GM18508 (cell line): ENCODE results near the gene SUPT7L.
A peak's percentile ranks its signal among the peaks of the same experiment; 100 is the strongest.
"Not testable (repeated sequence)": the region's sequence is repeated elsewhere in the genome, so short reads cannot be mapped to it uniquely, and the experiment has no call there.

Source experiments
- ATAC-seq: cut with Tn5 transposase; IDR thresholded peaks from one replicate; pipeline ENCODE4 v1.9.1; 2021; ENCODE audit warnings: moderate number of reproducible peaks; ENCODE audit not compliant: insufficient read depth, unreplicated experiment

SUPT7L gene

DNA sequence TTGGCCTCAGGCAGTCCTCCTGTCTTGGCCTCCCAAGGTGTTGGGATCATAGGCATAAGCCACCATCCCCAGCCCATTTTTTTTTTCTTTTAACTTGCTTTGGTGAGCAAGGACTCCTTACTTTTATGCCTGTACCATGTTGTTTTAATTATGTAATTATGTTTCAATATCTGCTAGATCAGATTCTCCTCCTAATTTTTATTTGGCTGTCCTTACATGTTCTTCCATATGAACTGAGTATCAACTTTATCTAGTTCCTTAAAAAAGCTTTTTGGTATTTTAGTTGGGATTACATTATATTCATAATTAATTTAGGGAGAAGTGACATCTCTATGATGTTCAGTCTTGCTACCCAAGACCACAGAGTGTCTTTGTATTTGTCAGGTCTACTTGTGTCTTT is 18.2 kb downstream of the SUPT7L start:
- no peak for ATAC-seq

DNA sequence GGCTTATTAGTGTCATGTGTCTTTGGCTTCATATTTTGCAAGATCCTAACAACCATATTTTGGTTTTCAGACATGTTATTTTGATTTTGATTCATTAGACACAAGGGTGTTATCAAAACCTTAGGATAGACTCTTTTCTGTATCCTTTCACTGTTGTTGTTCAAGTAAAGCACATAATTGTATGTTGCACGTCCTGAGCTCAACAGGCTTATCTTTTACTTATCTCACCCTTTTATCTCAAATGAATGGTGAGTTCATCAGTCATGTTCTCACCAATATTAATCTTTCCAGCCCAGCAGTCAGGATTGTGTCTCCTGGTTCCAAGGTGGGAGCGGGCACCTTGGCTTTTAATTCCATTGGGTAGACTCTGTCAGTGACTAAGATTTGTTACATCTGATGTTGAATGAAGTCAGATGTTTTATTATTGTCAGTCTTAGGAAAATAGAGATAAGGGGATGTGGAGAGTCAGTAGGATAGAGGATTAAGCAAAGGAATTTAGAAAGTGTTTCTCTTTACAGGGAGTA is 22.6 kb downstream of the SUPT7L start:
- no peak for ATAC-seq

DNA sequence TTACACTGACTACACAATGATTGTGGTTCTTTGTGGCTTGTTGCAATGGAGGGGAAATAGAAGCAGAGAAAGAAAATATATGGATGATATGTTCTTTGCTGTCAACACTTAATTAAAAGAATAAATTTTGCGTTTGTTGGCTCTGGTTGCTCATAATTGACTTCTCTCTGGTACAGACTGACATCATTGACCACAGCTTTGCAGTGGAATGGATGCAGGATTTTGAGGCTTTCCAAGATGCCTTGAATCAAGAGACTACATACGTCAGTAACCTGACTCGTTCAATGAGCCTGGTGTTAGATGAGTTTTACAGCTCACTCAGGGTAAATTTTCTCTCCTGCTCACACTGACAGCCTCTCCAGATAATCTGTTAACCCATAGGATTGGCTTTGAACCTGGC is 24.7 kb downstream of the SUPT7L start:
- no peak for ATAC-seq

DNA sequence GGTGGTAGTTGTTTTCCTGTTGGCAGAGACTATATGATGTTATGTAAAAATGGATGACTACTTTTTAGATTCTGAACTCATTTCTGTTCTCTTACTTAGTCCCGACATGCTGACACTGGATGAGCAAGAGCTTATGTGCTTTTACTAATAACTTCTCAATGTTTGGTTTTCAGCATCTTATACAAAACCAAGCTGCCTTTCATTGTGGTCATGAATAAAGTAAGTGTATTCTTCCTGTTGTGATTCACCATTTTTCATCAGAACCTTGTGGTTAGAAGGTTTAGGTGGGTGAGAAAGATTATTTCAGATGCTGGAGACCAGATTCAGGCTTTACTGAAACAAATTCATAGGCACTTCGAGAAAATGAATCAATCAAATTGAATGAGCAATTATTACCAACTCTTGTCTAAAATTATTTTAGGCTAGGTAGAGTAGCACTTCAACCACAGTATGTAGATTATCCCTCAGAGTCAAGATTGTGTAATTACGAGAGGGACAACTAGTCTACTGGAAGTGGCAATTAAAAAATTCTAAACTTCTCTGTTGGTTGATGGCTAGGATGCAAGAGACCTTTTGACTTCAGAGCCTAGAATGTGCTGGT is 25.3 kb downstream of the SUPT7L start:
- no peak for ATAC-seq

DNA sequence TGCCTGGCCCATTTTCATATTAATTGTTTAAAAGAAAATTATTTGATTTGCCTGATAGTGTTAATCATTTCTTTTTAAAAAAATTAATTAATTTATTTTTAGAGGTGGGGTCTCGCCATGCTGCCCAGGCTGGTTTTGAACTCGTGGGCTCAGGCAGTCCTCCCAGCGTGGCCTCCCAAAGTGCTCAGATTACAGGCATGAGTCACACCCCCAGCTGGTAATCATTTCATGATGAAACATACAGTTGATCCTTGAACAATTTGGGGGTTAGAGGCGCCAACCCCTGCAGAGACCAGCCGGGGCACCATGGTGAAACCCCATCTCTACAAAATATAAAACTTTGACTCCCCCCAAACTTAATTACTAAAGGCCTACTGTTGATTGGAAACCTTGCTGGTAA is 26.6 kb downstream of the SUPT7L start:
- no peak for ATAC-seq

DNA sequence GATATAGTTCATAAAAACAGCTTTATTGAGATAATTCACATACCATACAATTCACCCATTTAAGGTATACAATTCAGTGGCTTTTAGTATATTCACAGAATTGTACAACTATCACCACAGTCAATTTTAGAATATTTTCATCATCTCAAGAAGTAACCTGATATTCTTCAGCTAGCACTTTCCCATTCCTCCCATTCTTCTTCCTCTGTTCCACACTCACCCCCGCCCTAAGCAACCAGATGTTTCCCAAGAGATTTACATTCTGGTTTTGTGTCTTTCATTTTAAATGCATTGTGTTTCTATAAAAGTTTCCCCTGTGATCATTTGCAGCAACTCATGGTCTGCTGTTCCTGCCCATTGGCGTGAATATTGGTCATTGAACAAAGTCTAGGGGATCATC is 29.1 kb downstream of the SUPT7L start:
- no peak for ATAC-seq

DNA sequence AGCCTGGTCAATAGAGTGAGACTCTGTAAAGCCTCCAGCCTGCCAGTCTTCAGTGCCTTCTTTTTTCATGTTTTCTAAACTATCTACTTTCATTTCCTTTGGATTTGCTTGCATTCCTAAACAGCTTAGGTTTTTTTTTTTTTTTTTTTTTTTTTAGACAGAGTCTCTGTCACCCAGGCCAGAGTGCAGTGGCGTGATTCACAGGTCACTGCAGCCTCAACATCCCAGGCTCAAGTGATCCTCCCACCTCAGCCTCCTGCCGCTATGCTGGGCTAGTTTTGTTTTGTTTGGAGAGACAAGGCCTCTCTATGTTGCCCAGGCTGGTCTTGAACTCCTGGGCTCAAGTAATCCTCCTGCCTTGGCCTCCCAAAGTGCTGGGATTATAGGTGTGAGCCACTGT is 33.2 kb downstream of the SUPT7L start:
- ATAC-seq: not testable (repeated sequence)

DNA sequence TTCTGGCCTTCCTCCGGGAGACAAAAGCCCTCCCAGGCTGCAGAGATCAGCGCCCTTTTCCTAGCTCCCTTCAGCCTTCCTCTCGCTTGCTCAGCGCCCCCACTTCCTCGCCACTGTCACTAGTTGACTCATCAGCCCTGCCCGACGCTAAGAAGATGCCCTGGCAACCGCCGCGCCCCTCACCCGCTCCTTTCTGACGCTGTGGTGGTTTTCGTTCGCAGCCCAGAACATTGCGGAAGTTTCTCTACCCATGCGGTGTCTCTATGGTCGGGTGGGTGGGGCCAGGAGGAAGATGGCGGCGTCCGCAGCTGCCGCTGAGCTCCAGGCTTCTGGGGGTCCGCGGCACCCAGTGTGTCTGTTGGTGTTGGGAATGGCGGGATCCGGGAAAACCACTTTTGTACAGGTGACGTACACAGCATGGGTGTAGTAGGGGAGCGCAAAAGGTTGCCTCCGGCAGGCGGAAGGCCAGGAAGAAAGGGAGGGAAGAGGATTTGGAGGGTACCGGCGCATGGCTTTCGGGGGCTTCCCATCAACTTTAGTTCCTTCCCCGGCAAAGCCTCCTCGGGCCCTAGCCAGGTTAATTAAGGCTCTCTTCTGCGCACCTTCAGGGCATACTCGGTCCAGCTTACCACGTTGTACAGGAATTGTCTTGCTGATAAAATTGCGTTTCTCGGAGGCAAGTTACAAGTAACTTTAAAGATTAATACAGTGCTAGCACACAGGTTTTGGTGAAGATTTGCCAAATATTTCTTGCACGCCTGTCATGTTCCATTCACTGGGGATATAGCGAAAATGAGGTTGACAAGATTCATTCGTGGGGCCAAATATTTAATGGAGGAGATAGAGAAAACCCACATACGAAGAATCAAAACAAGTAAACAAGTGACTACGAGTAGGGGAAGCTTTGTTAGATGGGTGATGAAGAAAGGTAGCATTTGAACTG is 34.4 kb downstream of the SUPT7L start, which contains the start of the genes CCDC121 and GPN1:
TSS of gene CCDC121 (minus strand) at position 246 of the 943 bp plus-strand sequence. CDS start 1,213 bp downstream, outside the sequence.
TSS of gene GPN1 (plus strand) at position 284 of the 943 bp plus-strand sequence. CDS start at position 293, 9 bp downstream.
- ATAC-seq: peak; percentile 69

DNA sequence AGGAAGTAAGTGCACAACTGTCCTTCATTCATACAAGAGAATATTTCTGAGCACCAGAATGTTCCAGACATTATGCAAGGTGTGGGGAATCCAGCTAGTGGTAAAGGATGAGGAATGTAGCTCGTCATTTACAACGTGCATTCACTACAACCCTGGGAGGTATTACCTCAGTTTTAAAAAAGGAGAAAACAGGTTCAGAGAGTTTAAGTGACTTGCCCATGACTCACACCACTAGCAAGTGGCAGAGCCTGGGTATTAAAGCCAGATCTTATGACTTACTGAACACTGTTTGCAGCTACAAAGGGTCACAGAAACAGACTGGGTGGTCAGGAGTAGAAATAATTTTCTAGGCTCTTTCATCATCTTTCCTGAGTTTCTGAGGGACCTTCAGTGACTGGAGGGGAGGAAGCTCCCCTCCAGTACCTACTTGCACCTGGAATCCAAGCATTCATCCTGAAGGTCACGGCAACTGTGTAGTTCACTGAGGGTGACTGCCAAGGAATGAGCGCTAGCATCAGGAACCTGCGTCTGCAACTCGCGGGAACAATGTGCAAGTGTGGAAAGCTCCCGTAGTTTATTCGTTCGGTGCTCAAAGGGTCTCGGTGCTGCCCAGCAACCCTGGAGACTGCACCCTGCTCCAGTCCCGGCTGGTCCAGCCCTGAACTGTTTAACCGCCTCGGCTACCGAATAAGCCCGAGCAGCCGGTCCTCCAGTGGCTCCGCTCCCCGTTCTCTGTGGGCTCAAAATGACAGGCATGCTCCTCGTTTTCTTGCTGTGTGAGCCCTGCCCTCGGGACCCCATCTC is 35.2 kb downstream of the SUPT7L start:
- peak; percentile 10 for ATAC-seq

DNA sequence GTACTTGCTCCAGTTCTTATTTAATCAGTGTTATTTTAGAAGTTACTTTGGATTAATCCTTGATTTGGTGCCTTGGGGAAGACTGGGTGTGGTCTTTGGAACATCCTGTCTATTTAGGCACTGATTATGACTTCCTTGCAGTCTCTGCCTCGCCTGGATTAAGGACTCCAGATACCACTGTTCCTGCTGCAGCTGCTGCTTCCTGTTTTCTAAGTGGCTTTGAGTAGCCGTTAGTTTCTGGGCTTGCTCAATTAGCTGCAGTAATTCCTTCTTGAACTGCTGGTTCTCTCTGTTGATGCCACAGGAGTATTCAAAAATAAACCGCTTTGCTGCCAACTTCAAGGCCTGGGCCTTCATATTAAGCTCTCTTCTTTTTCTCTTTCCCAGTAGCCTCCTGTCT is 36.5 kb downstream of the SUPT7L start:
- not testable (repeated sequence) for ATAC-seq

DNA sequence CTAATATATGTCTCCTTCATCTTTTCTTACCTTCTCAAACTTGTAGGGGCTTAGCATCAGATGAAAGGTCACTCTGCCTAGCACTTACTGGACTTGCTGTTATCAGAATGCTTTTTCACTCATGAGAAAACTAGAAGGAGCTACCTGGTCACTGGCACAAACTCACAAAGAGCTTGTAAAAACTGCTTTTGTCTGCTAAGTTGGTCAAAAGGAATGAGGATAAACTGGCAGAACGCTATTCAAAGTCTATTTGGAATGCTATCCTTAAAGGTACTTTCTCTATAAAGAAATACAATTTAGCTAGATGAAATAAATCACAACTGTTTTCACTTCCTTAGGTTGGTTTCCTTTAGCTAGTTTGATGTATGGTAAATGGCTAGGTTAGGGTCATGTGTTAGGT is 37.1 kb downstream of the SUPT7L start:
- not testable (repeated sequence) for ATAC-seq

DNA sequence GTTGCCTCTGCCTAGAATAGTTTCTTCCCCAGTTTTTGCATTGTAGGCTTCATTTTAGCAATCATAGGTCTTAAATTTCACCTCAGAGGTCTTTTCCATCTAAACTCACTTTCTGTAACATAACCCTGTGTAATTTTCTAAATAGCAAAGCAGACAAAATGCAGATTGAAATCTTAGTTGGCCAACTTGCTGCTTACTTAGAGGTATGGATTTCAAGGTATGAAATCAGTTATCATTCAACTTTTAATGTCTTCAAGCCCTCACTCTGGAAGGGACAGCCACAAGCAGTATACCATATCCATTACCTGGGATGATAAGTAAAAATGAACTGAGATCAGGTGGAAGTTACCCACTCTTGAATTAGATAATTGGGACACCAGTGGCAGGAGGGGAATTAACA is 38.5 kb downstream of the SUPT7L start:
- ATAC-seq: no peak

DNA sequence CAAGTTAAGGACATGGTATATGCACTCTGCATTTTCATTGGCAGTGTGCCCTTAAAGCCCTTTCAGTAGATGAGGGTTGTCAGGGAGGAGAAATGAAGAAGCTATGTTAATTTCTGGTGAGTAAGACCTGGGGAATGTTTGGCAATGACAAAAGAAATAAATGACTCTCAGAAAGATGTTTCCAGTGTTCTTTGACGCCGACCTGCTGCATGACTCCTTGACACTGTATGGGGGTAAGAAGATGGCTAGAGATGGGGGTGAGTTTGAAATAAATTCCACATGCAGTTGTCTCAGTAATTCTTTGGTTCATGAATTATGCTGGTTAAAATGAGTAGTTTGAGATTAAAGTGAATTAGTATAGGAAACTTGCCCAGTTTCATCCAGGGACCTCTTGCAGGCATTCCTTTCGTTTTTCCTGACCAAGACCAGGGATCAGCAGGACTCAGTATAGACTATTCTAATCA is 40.5 kb downstream of the SUPT7L start:
- ATAC-seq: no peak

DNA sequence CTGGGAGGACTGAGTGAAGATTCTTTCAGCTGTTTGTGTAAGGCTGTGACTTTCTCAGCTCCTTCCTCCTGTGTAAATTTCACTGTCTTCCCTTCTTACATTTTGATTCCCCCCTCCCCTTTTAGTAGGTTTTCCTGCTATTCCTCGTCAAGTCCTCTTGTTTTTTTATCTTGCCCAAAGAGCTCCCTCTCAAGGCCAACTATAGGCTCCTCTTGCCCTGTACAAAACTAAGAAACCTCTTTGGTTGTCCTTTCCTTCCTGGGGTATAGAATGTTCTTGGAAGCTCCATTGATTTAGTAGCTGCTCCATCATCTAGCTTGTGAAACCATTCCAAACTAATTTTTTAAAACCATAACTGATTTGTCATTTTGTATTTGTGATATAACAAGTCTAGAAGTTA is 41.9 kb downstream of the SUPT7L start:
- ATAC-seq: no peak

DNA sequence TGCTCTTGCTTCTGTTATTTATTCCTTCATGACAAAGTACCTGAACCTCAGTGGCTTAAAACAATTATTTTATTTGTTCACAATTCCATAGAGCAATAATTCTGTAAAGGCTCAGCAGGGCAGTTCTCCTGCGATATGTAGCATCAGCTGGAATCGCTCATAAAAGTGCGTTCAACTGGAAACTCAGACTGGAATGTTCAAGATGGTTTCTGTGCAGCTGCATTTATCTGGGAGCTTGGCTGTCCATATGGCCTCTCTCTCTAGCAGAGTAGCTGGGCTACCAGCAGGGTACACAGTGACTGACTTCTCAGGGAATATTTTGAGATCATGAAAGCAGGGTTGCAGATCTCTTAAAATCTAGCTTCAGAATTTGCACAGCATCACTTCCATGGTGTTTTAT is 48.1 kb downstream of the SUPT7L start:
- ATAC-seq: no peak

DNA sequence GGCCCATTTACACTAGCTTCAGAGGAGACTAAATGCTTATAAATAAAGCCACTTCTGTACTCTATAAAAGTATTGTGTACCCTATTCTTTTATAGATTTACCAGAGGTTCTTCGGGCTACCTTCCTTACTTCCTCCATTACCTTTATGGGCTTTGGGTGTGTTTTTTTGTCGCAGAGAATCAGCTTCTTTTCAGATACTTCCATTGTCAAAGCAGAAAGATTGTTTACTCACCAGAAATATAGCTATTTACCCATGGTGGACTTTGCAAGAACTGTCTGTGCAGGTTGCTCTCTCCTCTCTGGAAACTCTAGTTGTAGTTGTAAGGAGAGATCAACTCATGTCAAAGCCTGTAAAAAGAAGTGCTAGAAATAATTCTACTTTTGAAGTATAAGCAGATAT is 49.4 kb downstream of the SUPT7L start:
- no peak for ATAC-seq

DNA sequence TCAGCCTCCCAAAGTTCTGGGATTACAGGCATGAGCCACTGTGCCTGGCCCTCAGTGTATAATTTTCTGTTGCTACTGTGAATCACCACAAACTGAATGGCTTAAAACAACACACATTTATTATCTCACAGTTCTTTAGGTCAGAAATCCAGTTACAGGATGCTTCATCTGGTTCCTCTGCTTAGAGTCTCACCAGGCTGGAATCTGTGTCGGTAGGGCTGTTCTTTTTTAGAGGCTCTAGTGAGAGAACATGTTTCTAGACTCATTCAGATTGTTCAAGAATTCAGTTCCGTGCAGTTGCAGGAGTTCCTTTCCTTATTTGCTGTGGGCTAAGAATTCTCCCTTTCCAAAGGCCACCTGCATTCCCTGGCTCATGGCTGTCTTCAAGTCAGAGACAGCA is 56.8 kb downstream of the SUPT7L start:
- no peak for ATAC-seq
